Spleen (tissue), 7 donors: ENCODE results near the gene GDPD3.

Source experiments
- CTCF ChIP-seq, 11 experiments: fragments of 200-600 bp in 7 of 11; fragments of 450-650 bp in 4 of 11; sonication (generic) in 4 of 11; IDR thresholded peaks in 8 of 11; conservative IDR thresholded peaks in 3 of 11; 1 replicate in 7 of 11; 2 replicates in 4 of 11; pipeline versions ENCODE4 v1.4.0 to v1.8.0; 2016 to 2021; ENCODE audit warnings: antibody characterized with exemption in 11 of 11, inconsistent platforms in 4 of 11, mild to moderate bottlenecking in 1 of 11
- POLR2A ChIP-seq, 3 donors: fragments of 450-650 bp; IDR thresholded peaks; one replicate each; pipeline ENCODE4 v1.5.1; 2017; ENCODE audit warnings: antibody characterized with exemption in 3 of 3, mild to moderate bottlenecking in 1 of 3
- donor health status: DM: no; HTN: no; CAD: no; lungs with moderate emphysema.
- donor health status: DM: no; HTN: no; CAD: no.
- donor health status: DM: no; HTN: no; CAD: no.

GRCh38 chr16:30143347-30143702 lies 30.0 kb upstream of the GDPD3 start:
- TF ChIP-seq CTCF (IDR thresholded peaks at IDR 0.05 in 8 of 11, conservative IDR thresholded peaks at IDR 0.05 in 3 of 11) (no peak), POLR2A (IDR thresholded peaks at IDR 0.05) (no peak)
